ENCODE data around the gene NDST4. TPM values are rescaled to one million over a fixed set of nuclear protein-coding genes. Genes with fewer than 3 reads are reported as not detected.

Gene NDST4
- total RNA-seq, 1 donor from 2014 or later, result 0.11 TPM

GRCh38 chr4:114811564-114812301 is 301.7 kb downstream of the NDST4 start:
- H3K36me3 ChIP-seq, result no peaks in the 10 kb centered on the region
- no peak overlapping the region for H3K27ac ChIP-seq (replicated peaks)
- TF ChIP-seq CTCF (IDR thresholded peaks at IDR 0.05; ENCODE audit: borderline replicate concordance), result no peak
- DNase-seq, result no peak
- no peaks in the 10 kb centered on the region for H3K9me3 ChIP-seq (replicated peaks)
- no peaks in the 10 kb centered on the region for H3K4me1 ChIP-seq
- H3K27me3 ChIP-seq (ENCODE audit: low read depth), result no peaks in the 10 kb centered on the region
- intact Hi-C loops (cut with micrococcal nuclease), result no loop called here
- H3K4me3 ChIP-seq, result no peak overlapping the region

- H3K36me3 ChIP-seq, result no peaks in the 10 kb centered on the region
- H3K27ac ChIP-seq (replicated peaks), result no peak overlapping the region
- H3K9me3 ChIP-seq (replicated peaks), result no peaks in the 10 kb centered on the region
- no peaks in the 10 kb centered on the region for H3K27me3 ChIP-seq (ENCODE audit: low read depth)
- H3K4me3 ChIP-seq, result no peak overlapping the region
- H3K4me1 ChIP-seq, result no peaks in the 10 kb centered on the region
- no peak for DNase-seq
- intact Hi-C loops (cut with micrococcal nuclease), result no loop called here
- TF ChIP-seq CTCF (IDR thresholded peaks at IDR 0.05; ENCODE audit: borderline replicate concordance), result peak; percentile 55
Measured at GRCh38 chr4:114807759-114808404, 305.5 kb downstream of the NDST4 start.

GRCh38 chr4:114807357-114807756 is 306.1 kb downstream of the NDST4 start:
- Histone ChIP-seq H3K36me3 (no peaks in the 10 kb centered on the region), H3K4me1 (no peaks in the 10 kb centered on the region), H3K27ac (replicated peaks) (no peak overlapping the region), H3K4me3 (no peak overlapping the region), H3K27me3 (ENCODE audit: low read depth) (no peaks in the 10 kb centered on the region), H3K9me3 (replicated peaks) (no peaks in the 10 kb centered on the region)
- TF ChIP-seq CTCF (IDR thresholded peaks at IDR 0.05; ENCODE audit: borderline replicate concordance), result no peak
- DNase-seq, result no peak
- intact Hi-C loops (cut with micrococcal nuclease), result no loop called here

GRCh38 chr4:114791976-114792375 is 321.4 kb downstream of the NDST4 start:
- Histone ChIP-seq H3K36me3 (no peaks in the 10 kb centered on the region), H3K4me1 (no peaks in the 10 kb centered on the region), H3K9me3 (replicated peaks) (no peaks in the 10 kb centered on the region), H3K4me3 (no peak overlapping the region), H3K27ac (replicated peaks) (no peak overlapping the region), H3K27me3 (ENCODE audit: low read depth) (no peaks in the 10 kb centered on the region)
- intact Hi-C loops (cut with micrococcal nuclease), result no loop called here
- TF ChIP-seq CTCF (IDR thresholded peaks at IDR 0.05; ENCODE audit: borderline replicate concordance), result no peak
- DNase-seq, result no peak

GRCh38 chr4:114785570-114785969 is 327.9 kb downstream of the NDST4 start:
- no peaks in the 10 kb centered on the region for H3K36me3 ChIP-seq
- no peak for DNase-seq
- no peaks in the 10 kb centered on the region for H3K4me1 ChIP-seq
- H3K4me3 ChIP-seq, result no peak overlapping the region
- intact Hi-C loops (cut with micrococcal nuclease), result no loop called here
- no peak for TF ChIP-seq CTCF (IDR thresholded peaks at IDR 0.05; ENCODE audit: borderline replicate concordance)
- H3K27ac ChIP-seq (replicated peaks), result no peak overlapping the region
- H3K27me3 ChIP-seq (ENCODE audit: low read depth), result no peaks in the 10 kb centered on the region
- no peaks in the 10 kb centered on the region for H3K9me3 ChIP-seq (replicated peaks)
